Nucleus accumbens (tissue), 56 donors: ENCODE data around the gene MAGEA3.
"Not testable (repeated sequence)": the region's sequence is repeated elsewhere in the genome, so short reads cannot be mapped to it uniquely, and the experiment has no call there.

Experiments
- DNase-seq, 56 donors: peaks; one replicate each; lab custom pipeline; 2025; lab: John Stamatoyannopoulos, UW

Gene MAGEA3

GRCh38 chrX:152697952-152698931 lies at the start of gene MAGEA3:
MAGEA3 (plus strand) TSS chrX:152698794; CDS start chrX:152700833, 2,039 bp downstream.
- DNase-seq, result not testable (repeated sequence)

GRCh38 chrX:152652060-152652459 lies 46.5 kb upstream of the MAGEA3 start:
- DNase-seq, result no peak

- no peak for DNase-seq
These were observed 46.1 kb upstream of the MAGEA3 start for GRCh38 chrX:152652467-152652866.

- DNase-seq, result no peak
These were observed 42.5 kb upstream of the MAGEA3 start for GRCh38 chrX:152656087-152656486.

GRCh38 chrX:152656890-152657289 lies 41.7 kb upstream of the MAGEA3 start:
- no peak for DNase-seq

GRCh38 chrX:152658302-152658701 lies 40.3 kb upstream of the MAGEA3 start:
- DNase-seq, result no peak

- DNase-seq, result no peak
These were observed 35.5 kb upstream of the MAGEA3 start for GRCh38 chrX:152663086-152663485.

- DNase-seq, result no peak
These were observed 24.5 kb upstream of the MAGEA3 start for GRCh38 chrX:152674135-152674534.

GRCh38 chrX:152674652-152675051 lies 23.9 kb upstream of the MAGEA3 start:
- DNase-seq, result not testable (repeated sequence)

GRCh38 chrX:152681012-152681411 lies 17.6 kb upstream of the MAGEA3 start:
- not testable (repeated sequence) for DNase-seq

GRCh38 chrX:152700390-152700789 lies 1.8 kb downstream of the MAGEA3 start:
- not testable (repeated sequence) for DNase-seq

- not testable (repeated sequence) for DNase-seq
These were observed 7.9 kb downstream of the MAGEA3 start for GRCh38 chrX:152706500-152706899.

- DNase-seq, result not testable (repeated sequence)
These were observed 10.6 kb downstream of the MAGEA3 start, which contains the start of gene CSAG2 for GRCh38 chrX:152709173-152709572. CSAG2 (minus strand) TSS chrX:152709273; CDS start chrX:152709112, 161 bp downstream.

- not testable (repeated sequence) for DNase-seq
These were observed 14.6 kb downstream of the MAGEA3 start for GRCh38 chrX:152713195-152713594.

- DNase-seq, result not testable (repeated sequence)
These were observed 15.5 kb downstream of the MAGEA3 start, which contains the start of gene MAGEA2B for GRCh38 chrX:152713815-152714787. MAGEA2B (plus strand) TSS chrX:152714628; CDS start chrX:152717107, 2,479 bp downstream.

- no peak for DNase-seq
These were observed 26.8 kb downstream of the MAGEA3 start for GRCh38 chrX:152725409-152725808.

GRCh38 chrX:152733261-152733975 lies 34.8 kb downstream of the MAGEA3 start, which contains the start of the genes CSAG1 and MAGEA12:
CSAG1 (minus strand) TSS chrX:152733721; CDS start chrX:152732460, 1,261 bp downstream.
MAGEA12 (plus strand) TSS chrX:152733757; CDS start chrX:152736162, 2,405 bp downstream.
- no peak for DNase-seq

GRCh38 chrX:152734143-152734858 lies 35.7 kb downstream of the MAGEA3 start:
- not testable (repeated sequence) for DNase-seq

GRCh38 chrX:152735101-152735500 lies 36.5 kb downstream of the MAGEA3 start:
- no peak for DNase-seq
